Activated effector memory CD4-positive, alpha-beta T cell treated with Interleukin-2 at 50 U/mL for 16 hours (primary cell): ENCODE measurements around the gene KIF21B.
A peak's percentile ranks its signal among the peaks of the same experiment; 100 is the strongest.

Source experiments
- DNase-seq: peaks from one replicate; pipeline ENCODE4 v3.0.0-alpha.2; 2020

KIF21B gene, protein sequence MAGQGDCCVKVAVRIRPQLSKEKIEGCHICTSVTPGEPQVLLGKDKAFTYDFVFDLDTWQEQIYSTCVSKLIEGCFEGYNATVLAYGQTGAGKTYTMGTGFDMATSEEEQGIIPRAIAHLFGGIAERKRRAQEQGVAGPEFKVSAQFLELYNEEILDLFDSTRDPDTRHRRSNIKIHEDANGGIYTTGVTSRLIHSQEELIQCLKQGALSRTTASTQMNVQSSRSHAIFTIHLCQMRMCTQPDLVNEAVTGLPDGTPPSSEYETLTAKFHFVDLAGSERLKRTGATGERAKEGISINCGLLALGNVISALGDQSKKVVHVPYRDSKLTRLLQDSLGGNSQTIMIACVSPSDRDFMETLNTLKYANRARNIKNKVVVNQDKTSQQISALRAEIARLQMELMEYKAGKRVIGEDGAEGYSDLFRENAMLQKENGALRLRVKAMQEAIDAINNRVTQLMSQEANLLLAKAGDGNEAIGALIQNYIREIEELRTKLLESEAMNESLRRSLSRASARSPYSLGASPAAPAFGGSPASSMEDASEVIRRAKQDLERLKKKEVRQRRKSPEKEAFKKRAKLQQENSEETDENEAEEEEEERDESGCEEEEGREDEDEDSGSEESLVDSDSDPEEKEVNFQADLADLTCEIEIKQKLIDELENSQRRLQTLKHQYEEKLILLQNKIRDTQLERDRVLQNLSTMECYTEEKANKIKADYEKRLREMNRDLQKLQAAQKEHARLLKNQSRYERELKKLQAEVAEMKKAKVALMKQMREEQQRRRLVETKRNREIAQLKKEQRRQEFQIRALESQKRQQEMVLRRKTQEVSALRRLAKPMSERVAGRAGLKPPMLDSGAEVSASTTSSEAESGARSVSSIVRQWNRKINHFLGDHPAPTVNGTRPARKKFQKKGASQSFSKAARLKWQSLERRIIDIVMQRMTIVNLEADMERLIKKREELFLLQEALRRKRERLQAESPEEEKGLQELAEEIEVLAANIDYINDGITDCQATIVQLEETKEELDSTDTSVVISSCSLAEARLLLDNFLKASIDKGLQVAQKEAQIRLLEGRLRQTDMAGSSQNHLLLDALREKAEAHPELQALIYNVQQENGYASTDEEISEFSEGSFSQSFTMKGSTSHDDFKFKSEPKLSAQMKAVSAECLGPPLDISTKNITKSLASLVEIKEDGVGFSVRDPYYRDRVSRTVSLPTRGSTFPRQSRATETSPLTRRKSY (N-terminal part only)

DNA sequence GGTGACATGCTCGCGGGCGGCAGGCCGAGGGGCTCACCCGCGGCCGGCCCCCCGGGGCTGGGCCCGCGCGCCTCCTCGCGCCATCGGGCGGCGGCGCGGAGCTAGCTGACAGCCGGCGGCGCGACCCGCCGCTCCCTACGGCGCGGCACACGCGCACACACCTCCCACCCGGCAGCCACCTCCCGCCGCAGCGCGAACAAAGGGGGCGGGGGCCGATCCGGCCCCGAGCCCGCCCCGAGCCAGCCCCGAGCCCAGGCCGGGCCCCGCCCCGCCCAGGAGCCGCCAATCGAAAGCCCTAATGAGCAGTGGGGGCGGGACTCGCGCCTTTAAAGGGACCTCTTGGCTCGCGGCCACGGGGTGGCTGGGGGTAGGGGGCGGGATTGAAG is at the start of gene KIF21B:
TSS of gene KIF21B (minus strand) at position 198 of the 386 bp plus-strand sequence. CDS start 331 bp downstream, outside the sequence.
- peak; percentile 89 for DNase-seq

DNA sequence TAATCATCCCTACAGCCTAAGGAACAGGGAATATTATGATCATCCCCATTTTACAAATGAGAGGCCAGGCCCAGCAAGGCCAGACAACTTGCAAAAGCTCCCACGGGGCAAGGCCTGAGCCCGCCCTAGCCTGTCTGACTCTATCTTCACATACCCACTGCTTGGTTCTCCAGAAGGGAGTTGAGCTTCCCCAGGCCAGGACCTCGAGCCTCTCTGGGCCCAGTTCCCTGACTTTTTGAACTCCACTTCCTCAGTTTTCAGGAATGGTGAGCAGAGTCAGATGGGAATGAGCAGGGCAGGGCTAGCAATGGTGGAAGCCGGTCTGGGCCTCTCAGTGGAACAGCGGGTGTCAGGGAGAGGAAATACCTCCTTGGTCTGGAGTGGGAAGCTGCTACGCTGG is 49.4 kb upstream of the KIF21B start:
- no peak for DNase-seq

DNA sequence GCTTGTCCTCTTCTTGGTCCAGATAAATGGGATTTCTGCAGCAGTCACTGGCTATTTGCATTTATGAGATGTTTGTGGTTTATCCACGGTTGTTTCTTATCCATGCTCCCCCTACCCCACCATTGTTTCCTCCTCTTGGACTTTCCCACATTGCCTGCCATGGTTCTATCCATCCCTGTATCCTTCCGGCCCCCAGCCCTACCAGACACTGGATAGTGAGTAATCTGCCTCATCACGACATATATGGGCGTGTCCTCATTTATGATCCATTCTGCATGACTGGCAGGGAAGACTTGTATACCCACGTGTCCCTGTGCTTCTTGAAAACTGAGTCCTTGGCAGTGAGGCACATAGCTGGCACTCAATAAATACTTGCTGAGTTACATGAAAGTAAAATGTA is 48.6 kb upstream of the KIF21B start:
- no peak for DNase-seq

DNA sequence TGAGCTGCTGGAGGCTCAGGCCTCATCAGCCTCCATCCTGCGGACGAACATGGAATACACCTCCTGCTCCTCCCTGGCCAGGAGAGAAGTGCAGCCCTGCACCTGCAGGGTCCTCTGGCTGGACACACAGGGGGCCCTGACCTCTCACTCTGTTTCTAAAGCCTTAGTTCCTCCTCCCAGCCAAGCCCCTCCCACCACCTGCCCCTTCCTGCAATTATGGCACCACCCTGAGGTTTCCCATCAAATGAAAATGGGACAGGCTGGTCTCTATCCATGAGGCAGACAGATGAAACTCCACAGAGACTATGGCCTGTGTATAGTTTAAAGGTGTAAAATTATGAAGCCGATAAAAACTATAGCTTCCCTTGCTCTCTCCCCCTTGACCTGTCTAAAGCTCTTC is 46.1 kb upstream of the KIF21B start:
- DNase-seq = no peak

DNA sequence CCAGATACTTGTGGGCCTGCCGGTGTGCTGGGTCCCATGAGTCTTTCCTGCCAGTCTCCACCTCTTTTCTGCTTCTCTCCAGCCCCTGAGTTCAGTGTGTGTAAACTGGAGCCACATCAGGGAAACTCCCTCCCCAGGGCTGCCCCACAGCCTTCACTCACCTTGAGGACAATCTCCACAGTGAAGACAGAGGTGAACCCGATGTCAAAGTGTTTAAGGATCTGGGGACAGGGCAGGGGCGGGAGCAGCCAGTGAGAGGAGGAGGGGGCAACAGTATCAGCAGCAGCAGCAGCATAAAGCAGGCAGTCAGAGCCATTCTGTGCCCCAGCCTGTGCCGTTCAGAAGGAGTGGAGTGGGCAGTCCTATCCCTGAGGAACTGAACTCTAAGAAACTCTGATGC is 45.5 kb upstream of the KIF21B start:
- DNase-seq = no peak

DNA sequence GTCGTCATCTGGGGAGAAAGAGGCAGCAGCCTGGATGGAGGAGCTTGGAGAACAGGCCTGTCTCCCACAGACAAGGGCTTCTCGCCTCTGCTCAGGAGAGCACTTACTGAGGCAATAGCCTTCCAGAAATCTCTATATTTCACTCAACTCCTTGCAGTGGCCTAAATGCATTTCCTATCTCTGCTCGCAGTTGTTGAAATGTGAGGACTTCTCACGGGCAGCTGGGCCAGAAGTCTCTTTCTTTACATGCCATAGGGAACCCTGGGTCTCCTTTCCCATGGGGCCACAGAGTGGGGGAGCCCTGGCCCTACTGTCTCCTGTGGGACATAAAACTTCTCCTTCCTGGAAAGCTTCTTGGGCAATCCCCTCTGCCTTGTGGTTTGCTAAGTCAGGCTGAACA is 43.5 kb upstream of the KIF21B start:
- no peak for DNase-seq

DNA sequence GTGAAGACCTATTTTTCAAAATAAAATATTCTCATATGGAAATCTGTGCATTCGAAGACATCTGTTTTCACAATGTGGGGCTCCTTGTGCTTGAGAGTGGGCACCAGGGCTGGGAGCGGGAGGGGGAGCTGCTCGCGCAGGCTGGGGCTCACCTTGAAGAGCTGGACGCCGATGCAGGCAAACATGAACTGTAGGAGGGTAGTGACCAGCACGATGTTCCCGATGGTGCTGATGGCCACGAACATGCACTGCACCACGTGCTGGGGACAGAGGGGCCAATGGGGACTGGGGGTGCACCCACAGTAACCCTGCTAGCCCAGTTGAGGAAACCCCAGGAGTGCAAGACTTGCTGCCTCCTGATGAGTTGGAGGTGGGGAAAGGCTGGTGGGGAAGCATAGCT is 42.2 kb upstream of the KIF21B start:
- DNase-seq = no peak

DNA sequence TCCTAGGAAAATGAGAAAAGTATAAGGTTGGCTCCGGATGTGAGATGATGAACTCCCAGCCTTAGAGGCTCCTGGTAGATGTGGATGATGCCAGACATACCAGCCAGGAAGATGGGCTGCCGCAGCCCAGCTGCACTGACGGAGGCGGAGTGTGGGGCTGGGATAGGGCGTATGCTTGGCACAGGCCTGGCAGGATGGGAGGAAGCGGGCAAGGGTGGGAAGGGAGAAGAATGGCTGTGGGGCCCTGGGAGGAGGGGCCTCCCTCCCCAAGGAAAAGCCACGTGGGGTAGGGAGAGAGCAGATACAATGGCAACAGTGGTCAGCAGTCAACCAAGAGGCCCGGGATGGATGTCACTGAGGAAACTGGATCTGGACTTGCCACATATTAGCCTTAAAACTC is 41.3 kb upstream of the KIF21B start:
- DNase-seq = no peak

DNA sequence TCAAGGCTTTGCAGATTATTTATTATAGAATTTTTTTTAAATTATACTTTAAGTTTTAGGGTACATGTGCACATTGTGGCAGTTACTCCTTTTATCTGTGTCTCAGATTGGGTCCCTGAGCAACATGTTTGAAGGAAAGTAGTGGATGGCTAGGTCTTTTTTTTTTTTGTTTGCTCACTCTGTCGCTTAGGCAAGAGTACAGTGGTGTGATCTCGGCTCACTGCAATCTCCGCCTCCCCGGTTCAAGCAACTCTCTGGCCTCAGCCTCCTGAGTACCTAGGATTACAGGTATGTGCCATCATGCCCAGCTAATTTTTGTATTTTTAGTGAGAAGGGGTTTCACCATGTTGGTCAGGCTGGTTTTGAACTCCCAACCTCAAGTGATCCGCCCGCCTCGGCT is 39.6 kb upstream of the KIF21B start:
- no peak for DNase-seq

DNA sequence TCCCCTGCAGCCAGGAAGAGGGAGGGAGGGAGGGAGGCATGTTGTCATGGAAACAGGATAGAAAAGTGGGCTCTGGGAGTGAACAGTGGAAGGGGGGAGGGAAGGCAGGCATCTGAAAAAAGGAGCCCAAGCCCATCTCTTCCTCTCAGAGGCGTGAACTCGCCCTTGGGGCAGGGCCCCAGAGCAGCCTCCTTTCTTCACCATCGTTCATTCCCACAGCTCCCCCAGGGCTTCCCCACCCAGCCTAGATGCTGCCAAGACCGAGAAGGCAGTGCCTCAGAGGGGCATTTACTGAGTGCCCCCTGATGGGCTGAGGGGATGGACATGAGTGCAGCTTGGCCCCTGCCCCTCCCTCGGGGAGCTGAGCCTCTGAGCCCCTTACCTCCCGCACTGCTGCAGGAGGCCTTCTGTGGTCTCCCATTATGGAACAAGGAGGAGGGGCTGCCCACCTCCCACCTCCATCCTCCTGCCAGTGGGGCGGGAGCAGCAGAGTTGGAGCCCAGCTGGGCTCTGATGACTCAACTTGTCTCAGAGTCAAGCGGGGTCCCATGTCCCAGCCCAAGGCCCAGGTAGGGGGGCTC is 39.1 kb upstream of the KIF21B start:
- DNase-seq = no peak

DNA sequence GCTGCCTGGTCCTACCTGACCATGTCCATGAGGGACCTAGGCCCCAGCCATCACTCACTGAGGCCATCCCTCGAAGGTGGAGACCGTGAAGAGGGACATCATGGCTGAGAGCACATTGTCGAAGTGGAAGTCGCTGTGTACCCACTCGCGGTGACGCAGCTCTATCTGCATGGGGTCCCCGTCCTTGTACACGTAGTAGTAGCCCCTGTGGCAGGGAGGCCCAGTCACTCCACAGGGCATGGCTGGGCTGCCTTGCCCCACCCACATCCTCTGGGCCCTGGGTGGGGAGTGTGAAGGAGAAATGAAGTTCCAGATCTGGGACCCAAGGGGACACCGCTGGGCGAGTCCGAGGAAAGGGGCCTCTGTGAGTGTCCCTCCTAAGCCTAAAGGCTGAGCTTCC is 38.4 kb upstream of the KIF21B start:
- no peak for DNase-seq

DNA sequence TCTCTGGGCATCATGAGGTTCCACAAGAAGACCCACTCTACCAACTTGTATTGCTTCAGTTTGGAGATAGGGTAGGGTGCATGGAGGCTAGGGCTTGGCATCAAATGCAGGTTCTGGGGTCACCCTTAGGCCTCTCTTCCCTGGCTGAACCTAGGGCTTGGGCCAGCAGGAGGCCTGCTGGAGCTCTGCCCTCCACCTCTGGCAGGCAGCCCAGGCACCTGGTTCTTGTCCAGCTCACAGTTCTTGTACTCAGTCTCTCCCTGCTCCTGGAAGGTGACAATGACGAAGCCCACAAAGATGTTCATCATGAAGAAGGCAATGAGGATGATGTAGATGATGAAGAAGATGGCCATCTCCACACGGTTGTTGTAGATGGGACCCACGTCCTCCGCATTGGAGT is 37.5 kb upstream of the KIF21B start:
- no peak for DNase-seq

DNA sequence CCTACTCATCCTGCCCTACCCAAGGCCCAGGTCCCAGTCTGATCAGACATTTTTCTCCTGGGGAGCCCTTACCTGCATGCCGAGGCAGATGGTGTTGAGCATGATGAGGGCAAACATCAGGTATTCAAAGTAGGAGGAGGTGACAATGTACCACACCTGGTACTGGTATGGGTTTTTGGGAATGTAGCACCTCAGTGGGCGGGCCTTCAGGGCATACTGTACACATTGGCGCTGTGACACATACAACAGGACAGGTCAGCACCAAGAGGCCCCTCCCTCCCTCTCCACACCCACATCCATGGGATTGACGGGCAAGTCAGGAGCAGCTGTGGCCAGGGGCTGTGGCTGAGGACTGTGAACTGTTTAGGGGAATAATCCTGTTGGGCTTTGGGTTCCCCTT is 37.1 kb upstream of the KIF21B start:
- DNase-seq = no peak

DNA sequence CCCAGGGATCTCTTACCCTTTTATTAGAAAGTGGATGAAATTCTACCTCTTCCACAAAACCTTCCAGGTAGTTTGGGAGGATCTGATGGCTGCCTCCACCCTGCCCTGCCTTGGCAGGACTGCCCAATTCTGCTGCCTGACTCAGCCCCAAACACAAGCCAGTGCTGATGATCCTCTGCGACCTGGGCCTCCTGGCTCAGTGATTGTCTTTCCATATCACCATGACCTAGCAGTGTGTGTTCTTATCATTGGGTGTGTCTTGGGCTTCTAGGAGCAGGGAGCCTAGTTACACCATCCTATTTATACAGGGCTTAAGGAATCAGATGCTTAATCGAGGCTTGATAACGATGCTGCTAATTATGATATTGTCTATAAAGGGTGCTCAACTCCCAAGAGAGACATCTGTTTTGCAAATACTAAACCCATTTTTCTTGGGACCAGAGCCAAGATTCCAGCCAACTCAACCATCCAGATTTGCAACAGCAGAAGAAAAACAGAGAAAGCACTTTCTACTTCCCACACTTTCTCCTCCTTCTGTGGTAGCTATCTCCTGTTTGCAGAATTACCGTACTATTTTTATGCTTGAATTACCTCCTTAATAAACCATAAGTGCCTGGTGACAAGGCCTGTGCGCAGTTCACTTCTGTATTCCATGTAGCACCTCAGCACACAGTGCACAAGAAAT is 36.5 kb upstream of the KIF21B start:
- no peak for DNase-seq

DNA sequence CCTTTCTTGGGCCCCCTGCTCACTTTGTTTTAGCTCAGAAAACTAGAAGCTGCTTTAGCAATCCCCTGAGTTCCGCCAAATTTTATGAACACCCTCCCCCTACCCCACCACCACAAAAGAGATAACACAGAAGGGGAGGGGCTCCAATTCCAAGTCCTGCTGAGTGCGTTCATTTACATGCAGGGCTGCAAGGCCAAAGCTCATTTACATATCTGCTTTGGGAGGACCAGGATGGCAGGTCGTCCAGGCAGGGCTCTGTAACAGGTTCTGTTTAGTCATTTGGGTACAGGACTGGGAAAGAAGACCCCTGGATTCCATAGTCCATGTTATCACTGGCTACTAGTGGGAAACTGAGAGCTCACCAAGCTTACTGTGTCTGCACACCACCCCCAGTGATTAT is 35.9 kb upstream of the KIF21B start:
- no peak for DNase-seq

DNA sequence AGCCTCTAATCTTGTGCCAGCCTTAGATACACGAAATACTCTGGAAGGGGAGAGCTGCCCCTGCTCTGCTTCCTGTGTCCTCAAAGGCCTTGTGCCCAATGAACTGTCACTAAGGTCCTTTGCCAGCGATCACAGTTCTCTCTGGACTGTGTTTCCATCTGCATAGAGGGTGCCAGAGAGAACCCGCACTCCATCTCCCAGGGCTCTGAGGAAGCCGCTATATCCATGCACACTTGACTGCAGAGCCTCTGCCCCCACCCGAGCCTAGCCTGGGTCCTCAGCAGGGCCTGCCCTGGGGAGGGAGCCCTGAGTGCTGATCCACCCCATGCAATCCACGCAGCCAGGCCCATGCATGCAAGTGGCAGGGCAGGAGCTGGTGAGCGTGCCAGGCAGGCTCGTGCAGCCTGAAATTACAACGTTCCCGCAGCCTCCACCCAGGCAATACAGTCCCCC is 30.6 kb upstream of the KIF21B start:
- no peak for DNase-seq

DNA sequence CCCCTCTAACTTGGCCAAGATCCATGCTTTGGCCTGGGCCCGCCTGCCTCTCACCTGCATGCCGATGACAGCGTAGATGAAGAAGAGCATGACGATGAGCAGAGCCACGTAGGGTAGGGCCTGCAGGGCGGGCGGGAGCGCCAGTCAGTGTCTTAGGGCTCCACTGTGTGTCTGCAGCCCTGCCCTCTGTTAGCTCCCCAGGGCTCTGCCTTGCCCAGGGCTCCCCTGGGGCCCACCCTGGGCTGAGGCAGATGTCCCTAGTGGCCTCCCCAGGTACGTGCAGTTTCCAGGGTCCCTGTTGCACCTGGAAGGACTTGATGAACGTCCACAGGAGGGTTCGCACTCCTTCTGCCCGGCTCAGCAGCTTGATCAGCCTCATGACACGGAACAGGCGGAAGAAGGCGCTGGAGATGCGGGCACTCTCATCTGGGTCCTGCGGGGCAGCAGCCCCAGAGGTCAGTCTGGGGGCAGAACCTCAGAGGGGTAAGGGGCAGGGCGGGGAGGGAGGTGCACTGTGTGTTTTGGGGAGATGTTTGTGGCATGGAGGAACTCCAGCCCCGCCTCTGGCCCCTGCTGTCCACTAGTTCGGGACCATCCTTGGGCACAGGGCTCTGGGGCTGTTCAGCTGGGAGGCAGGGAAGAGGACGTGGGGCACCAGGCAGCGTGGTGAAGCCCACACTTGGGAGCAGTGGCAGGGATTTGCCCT is 29.8 kb upstream of the KIF21B start:
- no peak for DNase-seq

DNA sequence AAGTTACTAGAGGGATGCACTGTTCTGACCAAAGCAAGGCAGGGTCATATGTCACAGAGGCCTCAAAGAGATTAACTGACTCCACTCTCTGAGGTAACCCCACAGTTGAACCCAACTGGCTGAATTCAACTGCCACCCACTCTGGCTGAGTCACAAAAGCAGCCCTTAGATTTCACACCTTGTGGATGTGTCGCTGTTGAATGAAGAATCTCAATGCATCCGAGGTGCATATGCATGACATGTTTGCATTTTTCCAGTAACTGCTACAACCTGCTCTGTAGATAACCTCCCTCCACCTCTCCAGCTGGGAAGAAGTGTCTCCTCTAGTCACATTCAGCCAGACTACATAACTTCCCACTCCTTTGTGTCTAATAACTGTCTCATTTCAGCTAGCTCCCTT is 27.9 kb upstream of the KIF21B start:
- DNase-seq = no peak

DNA sequence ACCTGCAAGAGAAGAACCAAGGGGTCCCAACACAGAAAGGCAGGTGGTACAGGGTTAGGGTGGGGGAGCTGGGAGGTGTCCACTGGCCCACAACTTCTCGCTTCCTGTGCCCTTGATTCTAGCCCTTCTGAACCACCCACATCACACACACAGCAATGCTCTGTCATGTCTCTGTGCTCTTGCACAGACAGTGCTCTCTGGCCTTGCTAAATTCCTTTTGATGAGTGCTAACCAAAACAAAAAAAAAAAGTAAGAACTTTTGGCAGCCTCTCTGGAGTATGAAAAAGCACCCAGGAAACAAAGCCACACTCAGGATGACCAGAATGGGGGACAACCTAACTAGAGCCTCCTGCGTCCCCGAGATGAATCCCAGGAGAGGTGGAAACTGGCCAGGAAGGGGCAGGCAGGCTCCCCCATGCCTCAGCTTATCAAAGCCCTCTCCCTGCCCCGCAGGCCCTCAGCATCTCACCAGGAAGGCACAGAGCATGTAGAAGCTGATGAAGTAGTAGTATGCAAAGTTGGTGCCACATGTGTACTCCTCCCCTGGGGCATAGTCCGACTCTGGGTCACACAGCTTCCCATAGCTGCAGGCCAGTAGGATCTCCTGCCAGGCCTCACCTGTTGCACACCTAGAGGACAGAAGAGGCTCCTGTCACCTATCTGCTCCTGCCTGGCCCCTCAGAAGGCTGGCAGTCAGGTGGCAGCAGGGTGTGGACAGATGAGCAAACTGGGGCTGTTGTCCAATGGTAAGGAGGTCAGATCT is 27.2 kb upstream of the KIF21B start:
- DNase-seq = no peak

DNA sequence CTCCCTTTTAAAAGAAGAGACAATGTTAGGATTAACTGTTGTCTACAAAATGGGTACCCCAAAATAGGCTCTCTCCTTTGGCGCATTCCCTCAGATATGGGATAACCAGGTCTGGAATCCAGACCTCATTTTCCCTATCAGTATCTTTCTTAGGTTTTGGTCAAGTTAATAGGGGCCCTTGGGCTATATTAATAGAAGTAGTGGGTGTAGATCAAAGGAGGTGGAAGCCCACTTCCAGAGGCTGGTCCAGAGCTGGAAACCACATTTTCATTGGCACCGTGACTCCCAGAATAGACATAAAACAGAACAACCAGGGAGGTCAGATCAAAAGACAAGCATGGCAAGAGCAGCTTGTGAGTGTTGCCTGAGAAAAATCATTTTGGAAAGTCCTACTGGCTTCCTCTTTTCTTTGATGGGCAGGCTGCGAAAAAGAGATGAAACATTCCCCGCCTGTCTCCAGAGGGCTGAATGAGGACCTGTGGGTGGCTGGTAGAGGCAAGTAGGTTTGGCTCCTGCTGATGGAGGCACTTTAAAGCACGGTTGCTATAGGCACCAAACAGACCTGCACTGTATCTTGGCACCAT is 25.8 kb upstream of the KIF21B start:
- DNase-seq = no peak

DNA sequence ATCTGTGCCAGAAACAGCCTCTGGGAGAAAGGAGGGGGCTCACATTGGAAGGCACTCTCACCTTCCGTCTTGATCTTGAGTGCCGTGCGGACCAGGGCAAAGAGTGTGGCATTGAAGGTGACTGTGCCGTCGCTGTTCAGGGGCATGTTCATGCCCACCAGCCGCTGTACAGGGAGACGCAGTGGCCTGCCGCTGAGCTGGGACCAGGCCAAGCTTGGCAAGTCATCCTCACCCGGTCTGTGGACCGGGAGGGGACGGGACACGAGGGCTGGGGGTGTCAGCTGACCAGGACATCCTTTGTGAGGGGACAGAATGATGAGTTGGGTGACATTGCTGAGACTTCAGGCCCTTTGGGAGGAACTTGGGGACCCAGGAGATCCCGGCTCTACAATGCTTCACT is 25.0 kb upstream of the KIF21B start:
- no peak for DNase-seq
